Stomach smooth muscle (tissue), 2 donors: ENCODE measurements around the gene ISG15.

Experiments used
- H3K27ac ChIP-seq: one replicate; pipeline ENCODE4 v1.7.0; 2013; ENCODE audit warnings: mild to moderate bottlenecking, low read length, inconsistent platforms
- H3K27me3 ChIP-seq, 2 donors: one replicate each; pipeline ENCODE4 v1.7.0; 2013; ENCODE audit warnings: low read length in 2 of 2; ENCODE audit not compliant: insufficient read depth in 2 of 2, control insufficient read depth in 1 of 2
- H3K36me3 ChIP-seq, 2 donors: one replicate each; pipeline ENCODE4 v1.7.0; 2013; ENCODE audit warnings: low read length in 2 of 2; ENCODE audit not compliant: control insufficient read depth in 2 of 2, insufficient read depth in 2 of 2
- H3K4me1 ChIP-seq: one replicate; pipeline ENCODE4 v1.7.0; 2013; ENCODE audit warnings: low read length; ENCODE audit not compliant: control insufficient read depth, insufficient read depth
- H3K4me3 ChIP-seq, 2 donors: one replicate each; pipeline ENCODE4 v1.7.0; 2013; ENCODE audit warnings: low read length in 2 of 2
- H3K9ac ChIP-seq, 2 donors: one replicate each; pipeline ENCODE4 v1.7.0; 2013; ENCODE audit warnings: low read length in 2 of 2, mild to moderate bottlenecking in 1 of 2
- H3K9me3 ChIP-seq, 2 donors: one replicate each; pipeline ENCODE4 v1.7.0; 2013; ENCODE audit warnings: low read length in 2 of 2; ENCODE audit not compliant: control insufficient read depth in 2 of 2
- donor health status: healthy.
- donor health status: Pancreatic carcinoma.

The ISG15 gene

GRCh38 chr1:1058088-1058905 lies 45.0 kb downstream of the ISG15 start:
- no peaks in the 10 kb centered on the region for H3K36me3 ChIP-seq
- H3K27me3 ChIP-seq, result peaks cover 33 to 41% of the 10 kb centered on the region in 2 donors
- H3K27ac ChIP-seq, result no peak overlapping the region
- H3K9me3 ChIP-seq, result no peaks in the 10 kb centered on the region
- H3K9ac ChIP-seq, result no peak overlapping the region
- H3K4me1 ChIP-seq, result peaks cover 11% of the 10 kb centered on the region
- no peak overlapping the region for H3K4me3 ChIP-seq

GRCh38 chr1:1058921-1059493 lies 45.7 kb downstream of the ISG15 start:
- Histone ChIP-seq H3K4me1 (peaks cover 15% of the 10 kb centered on the region), H3K9me3 (no peaks in the 10 kb centered on the region), H3K9ac (no peak overlapping the region), H3K4me3 (peak overlapping the region in 1 of 2 donors; percentile 67), H3K36me3 (no peaks in the 10 kb centered on the region), H3K27me3 (peaks cover 36 to 46% of the 10 kb centered on the region in 2 donors), H3K27ac (no peak overlapping the region)

GRCh38 chr1:1059494-1060280 lies 46.4 kb downstream of the ISG15 start:
- H3K9ac ChIP-seq, result no peak overlapping the region
- peak overlapping the region; percentile 12 to 67 for H3K4me3 ChIP-seq
- no peak overlapping the region for H3K27ac ChIP-seq
- H3K36me3 ChIP-seq, result no peaks in the 10 kb centered on the region
- H3K4me1 ChIP-seq, result peaks cover 16% of the 10 kb centered on the region
- H3K27me3 ChIP-seq, result peaks cover 42 to 52% of the 10 kb centered on the region in 2 donors
- no peaks in the 10 kb centered on the region for H3K9me3 ChIP-seq

- H3K36me3 ChIP-seq, result no peaks in the 10 kb centered on the region
- no peaks in the 10 kb centered on the region for H3K9me3 ChIP-seq
- peaks cover 42 to 52% of the 10 kb centered on the region in 2 donors for H3K27me3 ChIP-seq
- no peak overlapping the region for H3K27ac ChIP-seq
- peaks cover 16% of the 10 kb centered on the region for H3K4me1 ChIP-seq
- H3K4me3 ChIP-seq, result no peak overlapping the region
- no peak overlapping the region for H3K9ac ChIP-seq
Observed at GRCh38 chr1:1060281-1061000, 47.1 kb downstream of the ISG15 start.

- Histone ChIP-seq H3K36me3 (no peaks in the 10 kb centered on the region), H3K27ac (no peak overlapping the region), H3K4me3 (no peak overlapping the region), H3K9ac (no peak overlapping the region), H3K27me3 (peaks cover 42 to 52% of the 10 kb centered on the region in 2 donors), H3K4me1 (peaks cover 16% of the 10 kb centered on the region), H3K9me3 (no peaks in the 10 kb centered on the region)
Observed at GRCh38 chr1:1061682-1062345, 48.5 kb downstream of the ISG15 start.

GRCh38 chr1:1062348-1063163 lies 49.3 kb downstream of the ISG15 start:
- no peak overlapping the region for H3K4me3 ChIP-seq
- no peaks in the 10 kb centered on the region for H3K36me3 ChIP-seq
- H3K27me3 ChIP-seq, result peaks cover 44 to 58% of the 10 kb centered on the region in 2 donors
- H3K4me1 ChIP-seq, result peaks cover 16% of the 10 kb centered on the region
- no peaks in the 10 kb centered on the region for H3K9me3 ChIP-seq
- no peak overlapping the region for H3K27ac ChIP-seq
- no peak overlapping the region for H3K9ac ChIP-seq

- no peak overlapping the region for H3K9ac ChIP-seq
- no peaks in the 10 kb centered on the region for H3K9me3 ChIP-seq
- H3K4me3 ChIP-seq, result no peak overlapping the region
- H3K36me3 ChIP-seq, result no peaks in the 10 kb centered on the region
- H3K27ac ChIP-seq, result no peak overlapping the region
- peaks cover 46 to 60% of the 10 kb centered on the region in 2 donors for H3K27me3 ChIP-seq
- H3K4me1 ChIP-seq, result peaks cover 21% of the 10 kb centered on the region
Observed at GRCh38 chr1:1063261-1063944, 50.1 kb downstream of the ISG15 start.
